NCI-H1417 treated with DMSO at 0.1 percent for 48 hours (cell line): ENCODE results near the gene CALCOCO2.

Experiments used
- DNase-seq: peaks from one replicate; lab custom pipeline; 2025; lab: John Stamatoyannopoulos, UW

The CALCOCO2 gene

GRCh38 chr17:48873209-48873608, 42.4 kb downstream of the CALCOCO2 start:
- no peak for DNase-seq

GRCh38 chr17:48873696-48874443, 43.0 kb downstream of the CALCOCO2 start:
- DNase-seq: no peak

- peak; percentile 5 for DNase-seq
These were observed 48.4 kb downstream of the CALCOCO2 start for GRCh38 chr17:48878920-48879898.

GRCh38 chr17:48882272-48882671, 51.4 kb downstream of the CALCOCO2 start:
- DNase-seq: no peak

- no peak for DNase-seq
These were observed 52.3 kb downstream of the CALCOCO2 start for GRCh38 chr17:48883171-48883570.

- no peak for DNase-seq
These were observed 59.3 kb downstream of the CALCOCO2 start for GRCh38 chr17:48890086-48890485.

GRCh38 chr17:48892940-48893645, 62.3 kb downstream of the CALCOCO2 start:
- DNase-seq: no peak

GRCh38 chr17:48893646-48894508, 63.0 kb downstream of the CALCOCO2 start:
- DNase-seq: no peak

GRCh38 chr17:48894886-48895285, 64.1 kb downstream of the CALCOCO2 start:
- no peak for DNase-seq

- no peak for DNase-seq
These were observed 70.4 kb downstream of the CALCOCO2 start for GRCh38 chr17:48901241-48901640.

GRCh38 chr17:48903401-48903800, 72.6 kb downstream of the CALCOCO2 start:
- DNase-seq: no peak

- no peak for DNase-seq
These were observed 73.6 kb downstream of the CALCOCO2 start for GRCh38 chr17:48904428-48904827.

- no peak for DNase-seq
These were observed 75.2 kb downstream of the CALCOCO2 start for GRCh38 chr17:48905987-48906515.

- no peak for DNase-seq
These were observed 76.8 kb downstream of the CALCOCO2 start for GRCh38 chr17:48907713-48908046.

GRCh38 chr17:48908047-48908843, 77.4 kb downstream of the CALCOCO2 start, which contains the start of gene UBE2Z:
Gene UBE2Z, plus strand, starts transcription at chr17:48908407. Its CDS starts 97 bp downstream, at chr17:48908504.
- DNase-seq: peak; percentile 66

GRCh38 chr17:48908853-48909394, 78.1 kb downstream of the CALCOCO2 start:
- no peak for DNase-seq

GRCh38 chr17:48909783-48910182, 78.9 kb downstream of the CALCOCO2 start:
- DNase-seq: no peak

- no peak for DNase-seq
These were observed 79.5 kb downstream of the CALCOCO2 start for GRCh38 chr17:48910370-48910769.

- no peak for DNase-seq
These were observed 81.6 kb downstream of the CALCOCO2 start for GRCh38 chr17:48912476-48912875.
